ENCODE data around the gene MKRN2OS.

The MKRN2OS gene

DNA sequence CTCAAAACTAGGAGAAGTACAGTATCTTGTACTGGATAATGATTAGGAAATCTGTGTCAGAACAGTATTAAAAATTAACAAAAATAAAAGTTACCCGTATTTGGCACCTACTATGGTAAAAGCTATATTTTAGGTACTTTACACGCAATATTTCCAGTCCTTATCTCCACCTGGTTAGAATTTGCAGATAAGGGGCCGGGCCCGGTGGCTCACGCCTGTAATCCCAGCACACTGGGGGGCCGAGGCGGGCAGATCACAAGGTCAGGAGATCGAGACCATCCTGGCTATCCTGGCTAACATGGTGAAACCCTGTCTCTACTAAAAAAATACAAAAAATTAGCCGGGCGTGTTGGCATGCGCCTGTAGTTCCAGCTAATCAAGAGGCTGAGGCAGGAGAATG is 28.4 kb downstream of the MKRN2OS start:
- in situ Hi-C loops (cut with MboI; ENCODE audit: low sequenced_read_pairs): no loop called here

DNA sequence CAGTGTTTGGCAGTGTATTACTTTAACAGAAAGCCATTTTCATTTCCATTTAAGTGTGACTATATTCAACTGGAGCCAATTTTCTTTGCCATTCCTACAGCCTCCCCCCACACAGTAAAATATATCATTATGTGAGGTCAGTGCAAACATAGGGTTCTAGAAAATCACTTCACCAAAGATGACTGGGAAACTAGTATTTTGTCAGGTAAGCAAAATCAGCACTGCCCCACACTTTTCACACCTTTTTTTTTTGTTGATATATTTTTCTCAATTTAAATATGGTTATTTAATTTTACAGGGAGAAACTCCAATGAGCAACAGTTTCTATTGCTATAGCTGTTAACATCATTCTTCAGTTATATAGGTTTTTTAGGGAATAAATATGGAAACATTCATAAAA is 29.7 kb downstream of the MKRN2OS start:
- in situ Hi-C loops (cut with MboI; ENCODE audit: low sequenced_read_pairs): no loop called here

DNA sequence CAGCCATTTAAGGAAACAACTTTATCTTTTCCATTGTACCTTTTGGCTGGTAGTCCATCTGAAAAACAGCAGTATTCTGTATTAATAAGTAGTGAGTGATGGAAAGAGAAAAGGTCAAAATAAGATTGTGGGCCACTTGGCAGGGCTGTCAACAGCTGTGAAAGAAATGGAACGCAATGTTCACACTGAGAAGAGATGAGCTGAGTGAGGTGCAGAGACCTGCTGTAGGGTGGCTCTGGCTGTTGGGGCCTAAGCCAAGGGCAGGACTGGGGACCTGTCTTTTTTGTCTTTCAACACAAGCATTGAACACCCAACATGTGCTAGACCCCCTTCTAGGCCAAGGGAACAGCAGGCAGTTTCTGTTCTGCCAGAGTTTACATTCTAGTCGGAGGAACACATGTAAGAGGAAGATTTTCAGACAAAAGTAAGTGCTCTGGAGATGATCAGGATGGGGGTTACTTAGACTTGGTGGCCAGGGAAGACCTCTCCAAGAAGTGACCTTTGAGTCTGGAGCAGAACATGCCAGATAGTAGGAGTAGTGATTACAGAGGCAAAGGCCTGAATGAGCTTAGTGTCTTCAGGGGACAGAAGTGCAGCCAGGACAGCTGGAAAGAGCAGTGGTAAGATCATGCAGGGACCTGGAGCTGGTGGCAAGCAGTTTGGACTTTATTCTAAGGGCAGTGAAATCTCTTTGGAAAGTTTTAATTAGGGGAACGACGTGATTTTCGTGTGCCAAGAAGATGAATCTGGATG is 31.4 kb downstream of the MKRN2OS start:
- in situ Hi-C loops (cut with MboI; ENCODE audit: low sequenced_read_pairs): no loop called here

DNA sequence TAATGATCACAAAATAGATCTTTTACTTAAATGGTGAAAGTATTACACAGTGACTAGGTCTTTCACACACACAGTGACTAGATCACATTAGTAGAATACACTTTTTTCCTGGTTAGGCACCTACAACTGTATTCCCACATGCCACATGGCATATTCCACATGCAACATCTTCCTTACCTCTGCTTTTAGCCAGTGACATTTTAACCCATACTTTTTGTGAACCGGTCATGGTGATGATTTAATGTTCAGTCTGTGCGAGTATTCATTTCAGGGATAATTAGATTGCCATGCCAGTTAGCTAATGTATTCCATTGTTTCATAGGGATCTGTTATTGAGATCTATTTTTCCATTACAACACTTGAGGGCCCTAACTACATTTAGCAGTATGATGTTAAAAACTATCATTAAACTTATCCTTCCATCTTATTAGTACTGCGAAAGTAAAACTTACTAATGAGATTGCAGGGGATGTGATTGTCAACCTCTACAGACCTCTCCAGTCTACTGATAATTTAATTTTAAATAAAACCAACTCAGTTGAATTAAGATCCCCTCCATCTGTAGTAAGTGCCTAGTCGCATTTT is 32.7 kb downstream of the MKRN2OS start:
- in situ Hi-C loops (cut with MboI; ENCODE audit: low sequenced_read_pairs): no loop called here

DNA sequence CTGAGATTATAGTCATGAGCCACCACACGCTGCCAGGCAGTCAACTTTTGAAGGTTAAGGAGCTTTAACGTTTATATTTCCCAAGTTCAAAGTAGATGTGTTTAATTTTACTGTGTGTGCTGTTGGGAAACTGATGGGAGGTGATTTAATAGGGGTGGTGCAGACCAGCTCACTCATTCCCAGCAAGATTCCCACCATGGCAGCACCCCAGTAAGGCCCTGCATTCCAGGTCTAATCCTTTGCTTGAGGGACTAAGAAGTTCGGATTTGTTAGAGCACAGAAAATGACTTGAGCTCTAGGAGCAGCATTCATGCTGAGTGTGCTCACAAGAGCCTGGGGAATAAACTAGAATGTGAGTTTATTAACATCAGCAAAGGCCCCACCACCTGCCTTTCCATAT is 35.8 kb downstream of the MKRN2OS start:
- in situ Hi-C loops (cut with MboI; ENCODE audit: low sequenced_read_pairs): no loop called here

- in situ Hi-C loops (cut with MboI; ENCODE audit: low sequenced_read_pairs): no loop called here
Measured at GRCh38 chr3:12508291-12508700, 37.0 kb downstream of the MKRN2OS start.

GRCh38 chr3:12507591-12508281 is 37.6 kb downstream of the MKRN2OS start:
- in situ Hi-C loops (cut with MboI; ENCODE audit: low sequenced_read_pairs): no loop called here

GRCh38 chr3:12506201-12506709 is 39.0 kb downstream of the MKRN2OS start:
- in situ Hi-C loops (cut with MboI; ENCODE audit: low sequenced_read_pairs): no loop called here

DNA sequence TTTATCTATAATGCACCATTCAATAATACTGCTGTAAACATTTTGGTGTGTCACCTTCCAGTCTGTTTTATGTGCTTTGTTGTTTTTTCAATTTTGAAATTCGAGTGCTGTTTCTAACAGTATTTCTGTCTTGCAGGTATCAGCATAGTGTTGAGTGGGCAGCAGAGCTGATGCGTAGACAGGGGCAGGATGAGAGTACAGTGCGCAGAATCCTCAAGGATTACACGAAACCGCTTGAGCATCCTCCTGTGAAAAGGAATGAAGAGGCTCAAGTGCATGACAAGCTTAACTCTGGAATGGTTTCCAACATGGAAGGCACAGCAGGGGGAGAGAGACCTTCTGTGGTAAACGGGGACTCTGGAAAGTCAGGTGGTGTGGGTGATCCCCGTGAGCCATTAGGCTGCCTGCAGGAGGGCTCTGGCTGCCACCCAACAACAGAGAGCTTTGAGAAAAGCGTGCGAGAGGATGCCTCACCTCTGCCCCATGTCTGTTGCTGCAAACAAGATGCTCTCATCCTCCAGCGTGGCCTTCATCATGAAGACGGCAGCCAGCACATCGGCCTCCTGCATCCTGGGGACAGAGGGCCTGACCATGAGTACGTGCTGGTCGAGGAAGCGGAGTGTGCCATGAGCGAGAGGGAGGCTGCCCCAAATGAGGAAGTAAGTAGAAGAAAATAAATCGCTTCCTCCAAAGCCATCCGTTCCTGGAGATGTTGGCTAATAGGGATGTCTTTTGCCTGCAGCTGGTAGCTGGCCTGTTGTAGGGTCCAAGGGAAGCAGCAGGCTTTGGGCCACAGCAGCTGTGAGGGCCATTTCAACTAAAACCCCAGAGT is 42.0 kb downstream of the MKRN2OS start:
- in situ Hi-C loops (cut with MboI; ENCODE audit: low sequenced_read_pairs): no loop called here

- in situ Hi-C loops (cut with MboI; ENCODE audit: low sequenced_read_pairs): no loop called here
Measured at GRCh38 chr3:12501360-12502020, 43.8 kb downstream of the MKRN2OS start.

GRCh38 chr3:12499474-12499873 is 45.8 kb downstream of the MKRN2OS start:
- in situ Hi-C loops (cut with MboI; ENCODE audit: low sequenced_read_pairs): no loop called here

GRCh38 chr3:12496453-12496761 is 48.9 kb downstream of the MKRN2OS start:
- in situ Hi-C loops (cut with MboI; ENCODE audit: low sequenced_read_pairs): no loop called here

GRCh38 chr3:12495749-12496452 is 49.4 kb downstream of the MKRN2OS start:
- in situ Hi-C loops (cut with MboI; ENCODE audit: low sequenced_read_pairs): no loop called here

DNA sequence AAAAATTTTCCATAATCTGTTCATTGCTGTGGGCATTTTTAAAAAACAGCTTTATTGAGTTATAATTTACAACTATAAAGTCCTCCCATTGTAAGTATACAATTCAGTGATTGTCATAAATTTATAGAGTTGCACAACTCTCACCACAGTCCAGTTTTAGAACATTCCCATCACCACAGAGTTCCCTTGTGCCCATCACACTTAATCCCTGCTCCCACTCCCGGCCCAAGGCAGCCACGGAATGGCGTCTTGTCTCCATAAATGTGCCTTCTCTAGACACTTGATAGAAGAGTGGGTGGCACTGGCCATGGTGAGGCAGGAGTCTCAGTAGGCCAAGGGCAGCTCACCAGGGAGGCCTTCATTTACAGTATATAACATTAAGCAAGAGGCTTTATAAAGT is 54.8 kb downstream of the MKRN2OS start:
- in situ Hi-C loops (cut with MboI; ENCODE audit: low sequenced_read_pairs): no loop called here

GRCh38 chr3:12489832-12490231 is 55.5 kb downstream of the MKRN2OS start:
- in situ Hi-C loops (cut with MboI; ENCODE audit: low sequenced_read_pairs): no loop called here
